ENCODE results near the gene PC. TPM values are rescaled to one million over a fixed set of nuclear protein-coding genes. Genes with fewer than 3 reads are reported as not detected.

Gene PC
- total and polyA plus RNA-seq, 11 donors: 2.6 to 22.4 (median 13.1) TPM

DNA sequence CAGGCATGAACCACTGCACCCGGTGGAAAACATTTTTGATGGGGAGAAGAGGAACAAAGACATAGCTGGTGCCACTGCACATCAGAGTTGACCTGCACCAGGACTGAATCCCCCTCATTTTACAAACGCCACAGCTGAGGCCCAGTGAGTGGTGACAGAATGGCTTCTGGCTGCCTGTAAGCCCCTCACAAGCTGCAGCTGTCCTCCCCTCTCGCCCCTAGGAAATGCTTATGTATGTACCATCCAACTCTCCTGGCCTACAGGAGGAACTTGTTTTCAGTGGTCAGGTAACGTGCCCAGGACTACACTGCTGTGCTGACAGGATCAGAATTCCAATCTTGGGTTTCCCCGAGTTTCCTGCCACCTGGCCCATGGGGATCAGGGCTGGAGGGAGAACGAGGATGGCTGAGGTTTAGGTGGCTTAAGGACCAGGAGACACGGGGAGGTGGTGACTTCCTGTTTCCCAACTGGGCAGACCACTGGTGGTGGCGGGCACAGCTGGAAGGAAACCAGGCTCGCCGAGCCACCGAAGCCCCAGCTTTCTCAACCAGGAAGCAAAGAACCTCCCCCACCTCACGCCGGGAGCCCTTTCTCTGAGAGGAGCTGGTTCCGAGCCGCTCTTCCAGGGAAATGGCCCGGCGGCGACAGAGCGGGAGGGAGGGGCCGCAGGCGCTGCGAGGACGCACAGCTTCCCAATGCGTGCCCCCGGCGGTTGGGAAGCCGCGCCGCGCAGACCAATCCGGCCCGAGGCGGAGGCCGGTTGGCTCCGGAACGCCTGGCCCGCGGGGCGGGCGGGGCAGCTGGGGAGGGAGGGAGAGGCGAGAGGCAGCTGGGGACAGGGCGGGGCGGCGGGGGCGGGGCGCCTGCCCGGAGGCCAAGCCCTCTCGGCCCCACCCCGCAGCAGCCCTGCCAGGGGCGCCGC, 102.3 kb downstream of the PC start:
- intact Hi-C loops (cut with DNase I): loop anchor here in 2 of 10 donors (5.0 kb wide), 1 partner anchor 101 kb away; the partner anchor contains the start of gene PC (in 2 of the 2)
- Histone ChIP-seq H3K27ac (peak overlapping the region; percentile 74 to 97 (median 90)), H3K4me3 (peak overlapping the region; percentile 44 to 98 (median 74)), H3K9me3 (no peaks in the 10 kb centered on the region), H3K36me3 (no peaks in the 10 kb centered on the region), H3K27me3 (no peaks in the 10 kb centered on the region), H3K4me1 (peaks cover 0 to 13% (median 7%) of the 10 kb centered on the region in 12 donors)
- ATAC-seq (peak; percentile 87 to 95 (median 93)), DNase-seq (peak; percentile 94 to 98 (median 97))
- TF ChIP-seq, protein P1, sequence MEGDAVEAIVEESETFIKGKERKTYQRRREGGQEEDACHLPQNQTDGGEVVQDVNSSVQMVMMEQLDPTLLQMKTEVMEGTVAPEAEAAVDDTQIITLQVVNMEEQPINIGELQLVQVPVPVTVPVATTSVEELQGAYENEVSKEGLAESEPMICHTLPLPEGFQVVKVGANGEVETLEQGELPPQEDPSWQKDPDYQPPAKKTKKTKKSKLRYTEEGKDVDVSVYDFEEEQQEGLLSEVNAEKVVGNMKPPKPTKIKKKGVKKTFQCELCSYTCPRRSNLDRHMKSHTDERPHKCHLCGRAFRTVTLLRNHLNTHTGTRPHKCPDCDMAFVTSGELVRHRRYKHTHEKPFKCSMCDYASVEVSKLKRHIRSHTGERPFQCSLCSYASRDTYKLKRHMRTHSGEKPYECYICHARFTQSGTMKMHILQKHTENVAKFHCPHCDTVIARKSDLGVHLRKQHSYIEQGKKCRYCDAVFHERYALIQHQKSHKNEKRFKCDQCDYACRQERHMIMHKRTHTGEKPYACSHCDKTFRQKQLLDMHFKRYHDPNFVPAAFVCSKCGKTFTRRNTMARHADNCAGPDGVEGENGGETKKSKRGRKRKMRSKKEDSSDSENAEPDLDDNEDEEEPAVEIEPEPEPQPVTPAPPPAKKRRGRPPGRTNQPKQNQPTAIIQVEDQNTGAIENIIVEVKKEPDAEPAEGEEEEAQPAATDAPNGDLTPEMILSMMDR (IDR thresholded peaks at IDR 0.05): no peak
- TF ChIP-seq POLR2A (IDR thresholded peaks at IDR 0.05): peak in 1 of 2 donors; percentile 83
- WGBS, 4 donors: 4 to 32% (median 9%) methylated on average over 9 to 51 of the region's 51 CpGs

DNA sequence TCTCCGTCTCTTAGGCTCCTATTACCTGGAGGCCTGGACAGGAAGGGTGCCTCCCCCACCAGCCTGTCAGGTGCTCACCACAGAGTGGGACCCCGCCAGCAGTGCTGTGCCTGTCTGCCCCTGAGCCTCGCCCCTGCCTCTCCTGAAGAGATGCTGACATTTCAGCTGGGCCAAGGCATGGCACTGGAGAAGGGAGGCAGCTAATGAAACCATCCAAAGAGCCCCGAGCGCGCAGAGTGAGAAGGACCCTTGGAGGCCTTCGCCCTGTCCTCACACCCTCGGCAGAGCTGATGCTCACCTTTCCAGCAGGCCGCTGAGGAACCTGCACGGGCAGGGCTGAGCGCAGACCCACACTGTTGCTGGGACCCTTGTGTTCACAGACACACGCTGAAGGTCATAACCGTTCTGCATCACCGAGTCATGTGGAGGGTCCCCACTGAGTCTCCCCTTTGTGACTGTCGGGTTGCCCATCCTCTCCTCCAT, 103.4 kb downstream of the PC start:
- Histone ChIP-seq H3K36me3 (no peaks in the 10 kb centered on the region), H3K27me3 (no peaks in the 10 kb centered on the region), H3K4me3 (no peak overlapping the region), H3K27ac (no peak overlapping the region), H3K4me1 (peaks cover 0 to 13% (median 7%) of the 10 kb centered on the region in 12 donors), H3K9me3 (no peaks in the 10 kb centered on the region)
- ATAC-seq (no peak), DNase-seq (peak in 2 of 5 donors; percentile 21 to 56)
- WGBS, 4 donors: 96 to 97% (median 97%) methylated on average over 11 to 15 of the region's 15 CpGs
- intact Hi-C loops (cut with DNase I): loop anchor here in 2 of 10 donors (5.0 kb wide), 1 partner anchor 103 kb away; the partner anchor contains the start of gene PC (in 2 of the 2)
- TF ChIP-seq POLR2A (IDR thresholded peaks at IDR 0.05): no peak
- TF ChIP-seq, protein P1 (IDR thresholded peaks at IDR 0.05): no peak

DNA sequence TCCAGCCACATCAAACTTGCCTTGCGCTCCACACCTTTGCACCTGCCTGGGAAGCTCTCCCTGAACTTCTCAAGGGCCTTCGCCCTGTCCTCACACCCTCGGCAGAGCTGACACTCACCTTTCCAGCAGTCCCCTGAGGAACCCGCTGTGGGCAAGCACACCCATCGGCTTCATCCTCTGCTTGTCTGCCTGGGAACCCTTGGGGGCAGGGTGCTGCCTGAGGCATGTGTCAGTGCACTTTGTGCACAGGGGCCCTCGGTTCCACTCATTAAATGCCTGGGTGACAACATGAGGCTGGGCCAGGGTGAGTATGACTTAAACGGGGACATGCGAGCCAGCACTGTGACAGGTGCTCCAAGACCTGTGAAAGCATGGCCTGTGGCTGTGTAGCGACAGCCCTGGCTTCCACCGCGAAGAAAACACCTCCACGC, 103.9 kb downstream of the PC start:
- intact Hi-C loops (cut with DNase I): no loop called here
- WGBS, 4 donors: 91 to 94% (median 92%) methylated on average over 8 to 12 of the region's 12 CpGs
- no peak for TF ChIP-seq POLR2A (IDR thresholded peaks at IDR 0.05)
- TF ChIP-seq, protein P1 (IDR thresholded peaks at IDR 0.05): no peak

More for the DNA sequence above, 103.9 kb downstream of the PC start:
- Histone ChIP-seq H3K4me3 (no peak overlapping the region), H3K36me3 (peaks cover 0 to under 1% (median 0%) of the 10 kb centered on the region in 9 donors), H3K4me1 (peaks cover 0 to 13% (median 7%) of the 10 kb centered on the region in 12 donors), H3K27me3 (no peaks in the 10 kb centered on the region), H3K27ac (no peak overlapping the region), H3K9me3 (no peaks in the 10 kb centered on the region)
- ATAC-seq (no peak), DNase-seq (peak in 2 of 5 donors; percentile 21 to 46)

Measured in heart left ventricle (tissue), 16 donors.